Activated CD4-positive, alpha-beta T cell treated with anti-CD3 and anti-CD28 coated beads, Interleukin-2, amount 50 U/mL, for 48 hours (primary cell): ENCODE measurements around the gene CDH13.
"Not testable (repeated sequence)": the region's sequence is repeated elsewhere in the genome, so short reads cannot be mapped to it uniquely, and the experiment has no call there.

Experiments
- DNase-seq, 2 experiments: peaks; one replicate each; pipeline ENCODE4 v3.0.0-alpha.2; 2020

The CDH13 gene

DNA sequence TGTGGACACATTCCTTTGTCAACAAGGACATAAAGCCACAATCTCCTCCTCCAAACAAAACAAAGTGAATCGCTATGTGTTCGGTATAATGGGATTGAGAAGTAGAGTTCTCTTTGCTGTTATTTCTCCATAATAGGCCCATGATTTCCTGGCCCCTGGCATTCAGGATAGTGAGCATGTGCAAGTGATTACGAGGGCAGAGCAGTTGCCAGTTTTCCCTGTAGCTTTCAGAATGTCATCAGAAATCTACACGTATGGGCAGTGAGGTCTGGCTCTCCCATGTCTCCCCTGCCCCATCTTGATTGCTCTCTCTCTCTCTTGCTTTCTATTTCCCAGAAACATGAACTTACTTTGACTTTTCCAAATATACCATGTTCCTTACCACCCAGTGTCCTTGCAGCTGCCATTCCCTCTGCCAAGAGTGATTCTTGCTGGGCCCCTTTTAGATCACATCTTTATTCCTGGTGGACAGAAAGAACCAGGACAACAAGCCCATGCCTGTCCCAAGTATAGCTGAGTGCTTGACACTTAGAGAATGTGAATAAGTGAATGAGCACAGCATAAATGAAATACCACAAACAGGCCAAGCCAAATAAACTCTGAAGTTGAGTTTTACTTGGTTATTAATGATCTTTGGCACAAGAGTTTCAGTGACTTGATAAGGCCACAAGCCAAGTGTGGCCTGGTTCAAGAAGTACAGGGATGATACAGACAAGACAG lies 273.1 kb downstream of the CDH13 start:
- DNase-seq: no peak

DNA sequence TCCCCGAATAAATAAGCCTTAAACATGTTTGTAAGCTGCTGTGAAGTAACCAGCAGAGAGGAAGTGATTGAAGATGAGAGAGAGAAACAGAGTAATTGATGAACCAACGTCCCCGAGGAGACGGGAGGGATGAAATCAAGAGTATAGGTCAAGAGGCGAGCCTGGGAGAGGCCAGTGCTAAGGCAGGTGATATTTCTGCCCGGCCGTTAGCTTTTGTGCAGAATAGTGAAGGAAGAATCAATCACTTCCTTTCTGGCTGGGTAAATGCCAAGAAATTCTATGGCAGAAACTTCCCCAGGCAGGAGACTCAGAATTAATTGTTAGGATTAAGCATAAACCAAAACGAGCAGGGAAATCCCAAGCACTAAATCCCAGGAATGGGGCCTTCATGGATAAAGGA lies 273.8 kb downstream of the CDH13 start:
- DNase-seq: no peak

DNA sequence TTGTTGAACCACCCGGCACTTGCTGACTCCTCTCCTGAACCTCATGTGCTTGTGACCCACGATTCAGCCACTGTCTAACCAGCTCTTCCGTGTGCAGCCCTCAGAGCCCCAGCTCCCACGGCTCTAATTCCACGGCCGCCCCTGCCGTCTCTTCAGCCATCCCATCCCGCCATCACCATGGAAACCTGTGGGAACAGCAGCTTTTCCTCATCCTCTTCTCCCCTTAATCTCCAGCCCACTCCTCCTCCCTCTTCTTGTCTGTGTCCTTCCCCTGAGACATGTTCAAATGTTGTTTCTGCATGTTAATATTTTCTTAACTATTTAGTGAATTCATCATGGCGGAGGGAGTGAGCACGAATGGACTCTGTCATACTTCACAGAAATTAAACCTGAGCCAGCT lies 285.2 kb downstream of the CDH13 start:
- no peak for DNase-seq

DNA sequence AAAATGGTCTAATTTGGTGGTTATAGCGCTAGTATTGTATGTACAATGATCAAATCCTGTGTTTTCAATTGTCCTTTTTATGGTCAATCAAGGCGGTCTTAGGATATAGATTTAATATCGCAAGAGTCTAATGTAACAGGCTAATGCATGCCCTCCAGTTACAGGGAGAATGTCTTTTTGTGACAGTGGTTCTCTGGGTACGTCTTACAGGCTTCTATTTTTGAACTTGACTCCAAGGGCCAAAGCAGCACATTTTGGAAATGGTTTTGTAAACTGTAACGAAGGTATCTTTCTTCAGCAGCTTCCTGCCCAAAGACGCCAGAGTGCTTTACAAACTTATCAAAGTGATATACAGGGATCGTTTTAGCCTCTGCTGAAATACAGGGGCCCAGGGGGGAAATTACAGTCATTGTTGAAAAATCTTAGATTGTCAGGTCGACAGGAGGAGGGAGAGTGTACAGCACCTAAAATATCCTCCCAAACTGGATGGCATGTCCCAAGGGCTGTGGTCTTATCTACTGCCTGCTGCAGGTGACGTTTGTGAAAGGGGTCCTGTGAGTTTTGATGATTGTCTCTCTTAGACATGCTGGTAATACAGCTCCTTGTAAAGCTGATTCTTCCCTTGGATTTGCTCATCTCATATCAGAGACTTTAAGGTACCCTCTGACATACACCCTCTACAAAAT lies 288.5 kb downstream of the CDH13 start:
- no peak for DNase-seq

DNA sequence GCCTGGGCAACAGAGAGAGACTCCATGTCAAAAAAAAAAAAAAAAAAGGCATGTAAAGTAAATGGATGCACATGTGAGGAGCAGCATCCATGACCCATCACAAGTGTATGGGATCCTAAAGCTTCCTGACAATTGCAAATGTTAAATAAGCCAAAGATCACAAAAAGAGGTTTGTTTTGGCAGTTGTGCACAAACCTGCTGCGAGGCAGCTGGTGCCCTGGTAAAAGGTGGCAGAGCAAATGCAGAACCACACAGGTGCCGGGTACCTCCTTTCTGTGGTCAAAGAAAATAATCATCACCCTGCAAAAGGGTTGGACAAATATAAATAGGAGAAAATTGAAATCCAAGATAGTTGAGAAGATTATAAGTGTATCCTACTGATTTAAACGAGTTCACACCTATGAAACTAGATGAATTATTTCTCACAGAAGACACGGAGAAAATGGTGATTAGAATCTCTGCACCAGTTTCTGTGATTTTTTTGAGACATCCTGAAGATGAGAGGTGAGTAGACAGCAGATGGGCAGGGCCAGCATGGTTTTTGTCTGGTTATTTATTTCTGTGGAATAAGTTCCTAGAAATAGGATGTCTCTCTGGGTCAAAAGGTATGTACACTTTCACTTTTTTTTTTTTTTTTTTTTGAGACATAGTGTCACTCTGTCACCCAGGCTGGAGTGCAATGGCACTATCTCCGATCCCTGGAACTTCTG lies 291.3 kb downstream of the CDH13 start:
- DNase-seq: no peak

DNA sequence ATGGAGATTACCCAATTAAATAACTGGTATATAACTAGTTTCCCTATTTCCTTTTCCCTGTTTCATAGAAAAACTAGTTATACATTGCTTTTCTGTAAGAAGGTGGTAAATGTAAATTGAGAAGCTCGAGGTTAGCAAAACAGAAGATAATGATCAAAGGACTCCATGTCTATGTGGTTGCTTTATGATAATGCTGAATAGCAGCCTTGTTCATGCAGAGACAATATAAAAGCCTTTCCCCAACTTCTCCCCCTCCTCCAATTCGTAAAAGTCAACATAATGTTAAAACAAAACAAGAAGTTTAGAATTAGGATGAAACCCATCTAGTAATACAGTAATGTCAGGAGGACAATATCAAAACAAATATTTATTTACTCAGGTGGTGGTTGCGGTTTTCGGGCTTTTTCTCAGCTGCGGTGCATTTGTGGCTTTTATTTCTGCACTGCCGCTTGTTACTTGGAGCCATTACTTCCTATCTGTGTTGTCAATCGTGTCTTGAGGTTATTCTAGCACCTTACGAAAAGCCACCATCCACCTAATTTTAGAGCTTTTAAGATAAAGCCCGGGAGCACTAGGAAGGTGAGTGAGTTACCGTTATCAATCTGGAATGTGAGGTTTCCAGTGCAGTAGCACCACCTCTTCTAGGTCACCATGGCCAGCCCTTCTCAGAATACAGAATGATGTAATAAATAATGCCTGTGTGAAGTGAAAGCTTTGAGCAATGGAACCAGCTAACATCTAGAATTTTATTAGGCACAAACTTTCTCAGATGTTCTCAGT lies 297.5 kb downstream of the CDH13 start:
- no peak for DNase-seq

DNA sequence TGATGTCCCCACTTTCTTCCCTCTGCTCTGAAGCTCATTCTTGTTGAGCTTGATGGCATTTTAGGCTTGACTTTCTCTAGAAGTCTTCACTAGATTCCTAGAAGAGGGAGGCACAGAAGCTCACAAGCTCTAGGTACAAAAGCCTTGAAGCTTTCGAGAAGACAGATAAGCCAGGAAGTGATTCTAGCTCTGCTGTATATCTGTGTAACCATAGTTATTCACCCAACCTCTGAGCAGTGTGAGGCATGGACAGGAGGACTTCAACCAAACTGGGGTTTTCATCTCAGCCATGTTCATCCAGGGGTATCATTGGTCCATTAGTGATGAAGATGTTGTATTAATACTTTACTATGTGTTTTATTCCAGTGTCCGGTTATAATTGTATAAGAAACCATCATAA lies 299.7 kb downstream of the CDH13 start:
- DNase-seq: no peak

DNA sequence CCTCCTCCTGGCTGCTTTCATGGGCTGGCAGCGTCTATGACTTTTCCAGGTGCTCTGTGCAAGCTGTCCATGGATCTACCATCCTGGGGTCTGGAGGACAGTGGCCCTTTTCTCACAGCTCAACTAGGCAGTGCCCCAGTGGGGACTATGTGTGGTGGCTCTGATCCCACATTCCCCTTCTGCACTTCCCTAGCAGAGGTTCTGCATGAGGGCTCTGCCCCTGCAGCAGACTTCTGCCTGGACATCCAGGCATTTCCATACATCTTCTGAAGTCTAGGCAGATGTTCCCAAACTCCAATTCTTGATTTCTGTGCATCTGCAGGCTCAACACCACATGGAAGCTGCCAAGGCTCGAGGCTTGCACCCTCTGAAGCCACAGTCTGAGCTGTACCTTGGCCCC lies 307.2 kb downstream of the CDH13 start:
- DNase-seq: not testable (repeated sequence)

DNA sequence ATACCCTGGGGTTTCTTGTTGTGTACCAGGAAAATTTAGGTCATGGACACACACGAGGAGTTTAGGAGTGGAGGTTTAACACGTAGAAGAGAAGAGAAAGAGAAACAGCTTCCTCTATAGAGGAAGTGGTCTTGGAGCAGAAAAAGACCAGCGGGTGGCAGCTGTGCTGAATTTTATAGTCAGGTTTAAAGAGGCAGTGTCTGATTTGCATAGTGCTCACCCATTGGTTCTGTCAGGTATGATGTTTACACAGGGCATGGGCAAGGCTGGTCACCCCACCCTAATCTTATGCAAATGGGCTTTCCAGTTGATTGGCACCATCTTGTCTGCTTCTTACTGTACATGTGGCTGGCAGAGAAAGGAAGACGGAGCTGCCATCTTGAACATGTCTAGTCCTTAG lies 309.0 kb downstream of the CDH13 start:
- DNase-seq: no peak

DNA sequence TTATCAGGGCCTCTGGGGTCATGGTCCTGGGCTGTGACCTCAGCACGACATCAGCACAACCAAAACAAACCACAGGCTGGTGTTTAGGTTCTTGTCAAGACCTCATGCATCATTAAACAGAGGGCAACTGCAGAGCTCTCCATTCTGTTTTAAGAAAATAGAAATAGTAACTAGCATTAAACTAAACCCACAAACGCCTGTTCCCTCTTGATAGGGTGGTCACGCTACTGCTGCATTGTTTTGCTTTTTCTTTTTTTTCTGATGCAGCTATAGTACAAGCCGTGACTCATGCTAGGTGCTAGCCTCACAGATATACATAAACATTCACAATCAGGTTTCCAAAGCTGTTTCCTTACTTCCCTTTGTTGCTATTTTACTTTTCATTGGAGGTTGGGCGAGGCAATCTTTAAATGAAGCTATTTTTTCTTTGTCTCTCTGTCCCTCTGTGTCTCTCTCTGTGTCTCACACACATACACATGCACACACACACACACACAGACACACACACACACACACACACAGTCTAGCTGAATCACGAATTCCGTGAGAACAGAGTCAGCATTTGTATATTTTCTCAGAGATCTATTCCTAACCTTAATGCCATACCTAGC lies 310.3 kb downstream of the CDH13 start:
- DNase-seq: no peak

DNA sequence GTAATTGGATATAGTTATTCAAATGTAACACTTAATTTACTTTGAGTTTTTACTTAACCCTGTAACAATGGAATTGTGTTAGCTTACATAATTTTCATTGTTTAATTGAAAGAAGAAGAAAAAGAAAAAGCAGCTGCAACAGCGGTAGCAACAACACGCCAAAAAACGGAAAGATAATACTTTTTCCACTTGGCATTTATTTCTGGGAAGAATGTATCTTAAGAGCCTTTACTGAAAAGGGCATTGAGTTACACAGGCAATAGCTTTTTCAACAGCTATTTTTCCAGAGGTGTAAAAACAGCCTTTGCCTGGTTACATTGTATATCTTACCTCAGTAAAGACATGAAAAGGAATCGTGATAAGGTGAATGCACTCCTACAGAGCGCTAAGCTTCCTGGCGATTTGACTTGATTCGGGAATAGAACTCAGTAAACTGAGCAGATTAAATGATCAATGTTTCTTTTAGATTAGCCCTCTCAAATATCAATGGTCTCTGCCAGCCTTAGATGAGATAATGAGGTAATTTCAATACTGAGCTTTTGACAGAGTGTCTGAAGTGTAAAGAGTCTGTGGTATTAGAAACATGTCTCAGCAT lies 311.3 kb downstream of the CDH13 start:
- no peak for DNase-seq

DNA sequence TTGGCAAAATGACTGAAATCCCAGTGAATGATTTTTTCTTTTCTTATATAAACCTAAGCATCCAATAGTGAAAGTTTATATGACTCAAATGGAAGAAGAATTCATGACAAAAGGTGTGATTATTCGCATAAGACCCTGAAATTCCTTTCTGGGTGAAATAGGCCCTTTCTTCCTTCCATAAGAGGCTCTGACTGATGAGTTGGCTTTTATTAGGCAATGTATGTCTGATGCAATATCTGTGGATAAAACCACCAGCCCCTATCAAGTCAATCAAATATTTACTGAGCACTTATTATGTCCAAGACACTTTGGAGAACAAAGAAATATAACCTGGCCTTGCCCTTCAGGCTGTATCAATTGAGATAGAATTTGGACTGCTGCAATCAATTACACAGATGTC lies 316.6 kb downstream of the CDH13 start:
- DNase-seq: no peak

DNA sequence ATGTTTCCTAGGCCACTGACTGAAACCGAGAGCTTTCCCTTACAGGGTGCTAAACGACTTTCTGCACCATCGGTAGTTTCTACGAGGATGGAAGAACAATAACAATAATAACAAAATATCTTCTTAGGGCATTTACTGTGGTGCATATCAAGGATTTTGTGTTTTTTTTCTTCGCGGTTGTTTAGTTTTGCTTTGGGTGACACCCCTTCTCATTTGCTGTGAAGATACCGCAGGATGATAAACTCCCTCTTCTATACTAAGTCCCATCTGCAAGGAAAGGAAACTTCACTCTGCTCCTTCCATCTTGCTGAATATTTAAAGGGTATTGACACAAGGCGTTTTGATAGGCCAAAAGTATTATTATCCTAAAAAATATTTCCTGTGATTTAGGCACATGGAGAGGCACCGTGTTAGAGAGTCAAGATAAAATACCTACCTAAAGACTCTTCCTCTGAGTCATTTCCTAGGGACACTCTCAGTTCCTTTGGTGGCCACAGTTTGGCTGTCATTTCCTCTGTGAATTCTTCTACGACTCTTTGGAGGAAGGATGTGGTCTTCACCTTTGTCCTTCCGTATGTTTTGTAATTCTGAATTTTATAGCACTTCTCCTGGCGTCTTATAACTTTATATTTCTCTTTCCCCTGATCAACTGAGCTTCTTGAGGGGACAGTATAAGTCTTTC lies 318.8 kb downstream of the CDH13 start:
- no peak for DNase-seq

DNA sequence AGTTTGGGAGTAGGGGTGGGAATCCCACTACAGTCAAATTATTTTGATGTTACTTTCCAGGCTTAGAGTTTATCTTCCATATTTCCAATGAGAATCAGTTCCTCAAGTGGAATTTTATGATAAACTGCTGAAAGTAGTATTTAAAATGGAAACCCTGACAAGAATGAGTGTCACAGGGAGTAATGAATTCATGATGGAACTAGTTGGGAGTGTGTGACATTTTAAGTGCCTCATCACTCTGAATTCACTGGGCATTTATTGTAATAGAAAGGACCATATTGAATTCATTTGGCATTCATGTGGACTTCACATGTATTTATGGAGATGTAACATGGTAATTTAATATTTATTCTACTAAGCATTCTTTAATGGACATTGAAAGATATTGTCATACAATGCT lies 320.9 kb downstream of the CDH13 start:
- DNase-seq: no peak

DNA sequence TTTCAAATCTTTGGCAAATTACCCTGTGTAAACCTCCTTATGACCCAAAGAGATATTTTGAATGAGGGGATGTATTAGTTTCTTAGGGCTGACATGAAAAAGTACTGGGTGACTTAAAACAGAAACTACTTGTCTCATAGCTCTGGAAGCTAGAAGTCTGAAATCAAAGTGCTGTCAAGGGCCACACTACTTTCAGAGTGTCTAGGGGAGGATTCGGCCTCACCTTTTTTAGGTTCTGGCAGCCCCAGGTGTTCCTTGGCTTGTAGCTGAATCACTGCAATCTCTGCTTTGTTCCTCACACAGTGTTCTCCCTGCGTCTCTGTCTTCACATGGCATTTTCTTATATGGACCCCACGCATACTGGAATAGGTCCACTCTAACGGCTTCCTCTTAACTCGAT lies 322.2 kb downstream of the CDH13 start:
- DNase-seq: no peak

DNA sequence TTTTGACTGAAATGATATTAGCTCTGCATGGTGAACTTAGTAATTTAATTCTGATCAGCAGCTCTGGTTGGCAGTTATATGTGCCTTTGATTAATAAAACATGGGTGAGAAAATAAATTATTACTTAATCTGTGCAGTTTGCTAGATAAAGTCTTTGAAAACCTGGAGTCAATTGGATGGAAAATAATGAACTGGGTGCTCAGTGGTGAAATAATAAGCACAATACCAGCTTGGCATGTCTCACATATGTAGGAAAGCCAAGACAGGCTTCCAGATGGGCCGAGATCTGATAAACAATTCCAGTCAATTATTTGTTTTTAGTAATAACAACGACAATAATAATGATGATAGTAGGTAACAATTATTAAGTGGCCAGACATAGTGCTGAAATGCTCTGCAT lies 326.7 kb downstream of the CDH13 start:
- no peak for DNase-seq

DNA sequence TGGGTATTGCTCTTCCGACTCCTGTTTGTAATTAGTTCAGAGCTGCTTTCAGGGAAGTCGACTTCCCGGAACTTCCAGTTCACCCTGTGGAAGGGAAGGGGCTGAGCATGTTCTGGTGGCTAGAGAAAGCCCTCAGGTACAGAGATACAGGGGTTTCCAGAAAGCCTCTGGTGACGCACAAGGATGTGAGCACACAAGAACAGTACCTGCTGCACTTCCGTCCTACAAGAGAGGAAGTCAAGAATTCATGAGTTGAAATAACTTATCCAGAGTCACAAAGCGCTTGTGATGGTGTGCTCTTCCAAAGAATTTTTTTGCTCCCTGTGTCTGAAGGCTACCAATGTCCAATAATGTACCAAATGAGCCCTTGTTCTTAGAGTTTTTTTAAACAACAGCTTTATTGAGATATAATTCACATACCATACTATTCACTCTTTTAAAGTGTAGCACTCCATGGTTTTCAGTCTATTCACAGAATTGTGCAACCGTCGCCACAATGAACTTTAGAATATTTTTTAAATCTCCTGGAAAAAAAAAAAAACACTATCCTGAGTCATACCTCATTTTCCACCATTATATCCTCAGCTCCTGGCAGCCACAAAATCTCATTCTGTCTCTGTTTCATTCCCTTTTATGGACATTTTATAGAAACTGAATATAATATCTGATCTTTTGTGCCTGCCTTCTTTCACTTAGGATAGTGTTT lies 327.6 kb downstream of the CDH13 start:
- no peak for DNase-seq

DNA sequence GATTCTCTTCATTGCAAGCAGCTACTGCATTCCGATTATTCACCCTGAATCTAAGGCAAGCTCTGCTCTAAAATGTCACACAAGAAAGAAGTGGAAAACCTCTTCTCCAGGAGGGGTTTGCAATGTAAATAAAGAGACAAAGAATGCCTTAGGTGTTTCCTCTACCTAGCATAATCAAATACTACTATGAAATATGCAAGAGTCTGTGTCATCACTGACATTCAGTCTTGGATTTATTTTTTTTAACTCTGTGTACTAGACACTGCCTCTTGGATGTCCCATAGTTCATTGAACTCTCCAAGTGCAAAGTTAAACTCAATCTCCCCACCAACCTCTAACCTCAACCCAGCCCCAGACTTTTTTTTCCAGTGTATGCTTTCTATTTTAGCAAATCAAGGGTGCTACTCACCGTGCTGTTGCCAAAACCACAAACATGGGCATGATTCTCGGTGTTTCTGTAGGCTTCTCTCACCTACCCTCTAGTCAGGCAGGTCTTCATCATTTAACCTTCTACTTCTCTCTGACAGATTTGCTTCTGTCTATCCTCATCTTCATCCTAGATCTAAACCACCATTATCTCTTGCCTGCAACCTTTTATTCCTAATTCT lies 329.1 kb downstream of the CDH13 start:
- no peak for DNase-seq

DNA sequence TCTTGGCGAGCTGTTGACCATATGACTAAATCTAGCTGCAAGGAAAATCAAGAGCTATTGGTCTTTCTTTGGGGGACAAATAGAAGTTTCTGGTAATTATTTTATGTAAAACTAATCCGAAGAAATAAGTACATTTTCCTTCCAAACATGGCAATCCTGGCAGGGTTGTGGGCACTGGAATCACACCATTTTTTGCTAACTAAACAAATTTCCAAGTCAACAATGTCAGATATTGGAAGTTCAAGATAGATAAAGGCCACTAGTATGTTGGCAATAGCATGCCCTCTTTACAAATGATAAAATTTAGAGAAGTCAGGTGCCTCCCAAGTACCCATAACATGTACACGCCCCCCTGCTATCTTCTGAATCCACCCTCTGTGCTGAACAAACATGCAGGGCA lies 330.4 kb downstream of the CDH13 start:
- DNase-seq: no peak

DNA sequence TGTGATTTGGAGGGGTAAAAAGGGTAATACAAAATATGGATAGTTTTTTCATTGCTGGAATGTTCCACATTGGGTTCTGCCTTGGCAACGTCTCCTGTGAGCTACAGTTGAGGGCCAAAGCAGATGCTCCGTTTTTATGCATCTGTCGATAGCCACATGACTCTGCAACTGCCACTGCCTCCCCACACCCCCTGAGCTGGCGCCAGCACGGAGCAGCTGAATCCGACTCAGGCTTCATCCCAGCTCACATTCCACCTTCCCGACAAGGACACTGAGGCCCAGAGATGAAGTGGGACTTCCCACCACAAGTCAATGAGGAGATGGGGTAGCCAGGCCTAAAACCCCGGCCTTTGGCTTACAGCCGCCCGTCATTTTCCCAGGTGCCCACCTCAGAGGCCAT lies 334.1 kb downstream of the CDH13 start:
- DNase-seq: no peak

DNA sequence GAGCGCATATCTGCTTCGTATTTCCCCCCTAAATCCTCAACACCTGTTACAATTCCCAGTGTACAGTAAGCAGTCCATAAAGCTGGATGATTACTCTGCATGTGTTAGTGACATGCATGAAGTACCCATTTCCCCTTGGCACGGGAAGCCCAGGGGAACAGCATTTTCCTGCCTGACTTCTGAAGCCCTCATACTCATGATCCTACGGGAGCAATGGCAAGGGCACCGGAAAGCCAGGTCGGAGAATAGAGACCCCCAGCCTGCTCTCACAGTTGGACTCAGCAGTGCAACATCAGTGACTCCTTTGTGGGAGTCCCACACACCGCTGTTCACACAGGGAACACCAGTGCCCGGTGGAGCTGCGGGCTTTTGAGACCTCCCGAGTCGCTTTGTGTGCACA lies 336.9 kb downstream of the CDH13 start:
- no peak for DNase-seq
